GDM1 (cell line): ENCODE results near the gene FAM174B.
"Not testable (repeated sequence)": the region's sequence is repeated elsewhere in the genome, so short reads cannot be mapped to it uniquely, and the experiment has no call there.

Experiments used
- DNase-seq: peaks from one replicate; lab custom pipeline; 2025; lab: John Stamatoyannopoulos, UW

FAM174B gene

GRCh38 chr15:92617549-92618520 is 37.7 kb downstream of the FAM174B start:
- DNase-seq, result no peak

DNA sequence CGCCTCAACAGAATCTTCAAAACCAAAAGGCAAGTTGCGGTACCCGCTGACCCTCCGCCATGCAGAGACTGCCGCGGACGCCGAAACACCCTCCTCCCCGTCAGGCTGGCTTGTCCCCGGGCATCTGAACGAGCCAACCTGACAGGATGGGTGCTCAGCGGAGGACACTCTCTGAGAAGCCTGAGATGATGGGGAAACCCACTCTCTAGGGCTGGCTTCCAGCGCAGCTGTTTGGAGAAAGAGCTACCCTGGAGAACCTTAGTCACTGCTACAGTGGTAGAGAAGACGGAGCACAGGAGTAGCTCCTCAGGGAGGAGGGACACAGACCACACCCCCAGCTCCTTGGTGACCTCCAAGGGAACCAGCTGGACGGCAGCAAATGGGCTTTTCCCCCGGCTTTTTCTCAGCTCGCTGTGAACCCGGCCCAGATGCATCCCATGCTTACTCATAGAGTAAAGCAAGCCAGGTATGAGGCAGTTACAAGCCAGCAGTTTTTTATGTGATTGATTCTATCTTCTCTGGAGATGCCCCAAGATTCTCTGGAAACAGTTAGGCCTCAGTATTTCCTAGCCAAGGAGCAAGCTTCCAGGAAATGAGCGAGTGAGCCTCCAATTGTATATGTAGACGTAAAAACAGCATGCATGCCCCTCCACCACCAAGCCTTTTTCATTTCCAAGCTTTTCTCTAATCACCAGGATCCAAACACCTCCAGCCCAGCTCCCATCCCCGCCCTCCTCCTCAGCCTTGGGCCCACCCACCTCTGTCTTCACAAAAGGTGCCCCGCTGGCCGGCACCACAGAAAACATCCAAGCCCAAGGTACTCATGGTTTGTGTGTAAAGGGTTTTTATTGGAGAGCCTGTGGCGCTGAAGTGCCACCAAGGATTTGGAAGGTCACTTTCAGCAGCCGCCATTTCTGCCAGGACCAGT is 38.7 kb downstream of the FAM174B start:
- DNase-seq, result no peak

DNA sequence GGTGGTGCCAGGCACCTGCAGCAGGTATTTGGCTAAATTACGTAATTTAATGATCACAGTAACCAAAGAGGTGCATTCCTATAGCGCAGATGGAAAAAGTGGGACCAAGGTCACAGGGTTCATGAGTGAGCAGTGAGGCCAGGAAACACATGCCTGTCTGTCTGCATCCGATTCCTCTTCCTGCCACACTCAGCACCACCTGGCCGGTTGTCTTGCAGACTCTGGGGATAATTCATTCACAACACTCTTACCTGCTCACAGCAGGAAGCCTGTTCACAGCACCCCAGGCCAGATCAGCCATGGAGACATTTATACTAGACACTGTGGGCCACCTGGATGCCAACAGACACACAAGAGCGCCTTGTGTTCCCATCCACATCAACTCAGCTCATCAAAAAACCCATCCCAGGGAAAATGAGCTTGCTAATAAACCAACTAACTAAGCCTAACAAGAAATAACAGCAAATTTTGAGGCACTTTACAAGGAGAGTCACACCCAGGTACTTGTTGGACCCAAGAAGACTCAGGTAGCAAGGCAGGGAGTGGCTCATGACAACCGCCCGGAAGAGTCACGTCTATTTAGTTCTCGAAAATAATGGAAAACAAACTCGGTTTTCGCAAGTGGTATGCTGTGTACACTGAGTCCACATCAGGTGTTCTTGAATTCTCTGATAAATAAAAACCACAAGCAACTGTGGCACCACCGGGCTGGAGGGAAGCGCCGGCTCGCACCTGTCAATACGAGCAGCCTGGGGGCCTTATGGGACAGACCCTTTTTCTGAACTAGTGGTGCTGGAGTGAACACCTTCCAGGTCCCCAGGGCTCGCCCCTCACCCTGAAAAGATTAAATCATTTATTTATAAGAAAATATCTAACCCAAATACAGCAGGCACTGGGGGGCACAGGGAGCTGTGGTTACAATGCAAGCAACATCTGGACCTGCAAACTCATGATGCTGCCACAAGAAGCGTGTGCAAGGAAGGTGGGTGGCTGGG is 40.5 kb downstream of the FAM174B start:
- DNase-seq, result no peak

DNA sequence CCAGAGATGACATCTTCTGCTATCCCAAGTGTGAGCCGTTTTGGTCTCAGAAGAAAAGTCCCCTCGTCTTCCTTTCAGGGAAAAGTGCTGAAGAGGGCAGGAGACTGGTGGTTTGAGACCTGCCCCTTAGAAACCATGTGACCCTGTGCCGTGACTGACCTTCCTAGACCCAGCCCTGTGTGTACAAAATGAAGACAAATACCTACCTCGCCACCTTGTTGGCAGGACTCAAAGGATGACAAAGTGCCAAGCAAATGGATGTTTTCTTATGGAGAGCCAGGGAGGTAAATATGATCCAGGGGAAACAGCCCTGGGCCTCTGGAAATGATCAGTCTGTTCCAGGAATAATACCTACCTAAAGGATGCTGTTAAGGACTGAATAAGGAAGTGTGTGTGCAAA is 41.3 kb downstream of the FAM174B start:
- no peak for DNase-seq

- DNase-seq, result no peak
Observed at GRCh38 chr15:92613841-92614240, 41.7 kb downstream of the FAM174B start.

DNA sequence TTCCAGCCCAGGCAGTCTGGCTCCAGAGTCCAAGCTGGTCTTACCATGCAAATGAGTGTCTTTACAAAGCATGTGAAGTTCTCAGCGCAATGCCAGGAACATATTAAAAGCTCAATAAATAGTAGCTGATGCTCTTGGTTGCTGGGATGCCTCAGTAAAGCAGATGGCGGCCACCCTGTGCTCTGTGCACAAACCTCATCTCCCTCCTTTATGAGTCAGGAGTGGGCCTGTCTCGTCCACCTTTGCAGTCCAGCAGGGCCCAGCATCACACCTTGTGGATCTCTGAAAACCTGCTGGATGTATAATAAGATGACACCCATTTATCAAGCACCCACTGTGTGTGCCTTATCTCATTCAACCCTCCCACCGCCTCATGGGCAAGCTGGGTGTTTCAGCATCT is 42.7 kb downstream of the FAM174B start:
- no peak for DNase-seq

DNA sequence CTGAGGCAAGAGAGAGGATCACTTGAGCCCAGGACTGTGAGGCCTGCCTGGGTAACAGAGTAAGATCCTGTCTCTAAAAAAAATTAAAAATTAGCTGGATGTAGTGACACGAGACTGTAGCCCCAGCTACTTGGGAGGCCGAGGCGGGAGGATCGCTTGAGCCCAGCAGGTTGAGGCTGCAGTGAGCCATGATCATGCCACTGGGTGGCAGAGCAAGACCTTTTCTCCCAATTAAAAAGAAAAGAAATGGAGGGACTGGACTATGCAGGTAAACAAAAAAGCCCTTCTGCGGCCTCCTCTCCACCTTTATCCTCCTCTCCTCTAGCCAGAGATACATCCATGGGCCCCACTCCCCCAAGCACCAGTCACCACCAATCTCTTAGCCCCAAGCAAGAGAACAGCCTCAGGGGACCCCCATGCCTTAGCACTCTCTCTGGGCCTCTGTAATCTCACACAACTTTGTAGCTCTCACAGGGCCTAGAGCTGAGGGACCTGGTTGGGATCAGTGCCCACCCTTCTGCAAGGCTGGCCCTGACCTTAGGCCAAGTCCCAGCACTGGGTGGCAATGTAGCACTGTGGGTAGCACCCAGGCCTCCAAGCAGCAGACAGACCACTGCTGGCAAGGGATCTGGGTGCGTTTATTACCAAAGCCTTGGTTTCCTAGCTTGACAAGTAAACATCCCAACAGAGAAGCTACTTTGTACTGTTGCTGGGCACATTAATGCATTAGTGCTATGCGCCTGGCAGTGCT is 43.4 kb downstream of the FAM174B start:
- no peak for DNase-seq

GRCh38 chr15:92611150-92611549 is 44.4 kb downstream of the FAM174B start:
- no peak for DNase-seq

GRCh38 chr15:92610101-92610520 is 45.5 kb downstream of the FAM174B start:
- DNase-seq, result no peak

DNA sequence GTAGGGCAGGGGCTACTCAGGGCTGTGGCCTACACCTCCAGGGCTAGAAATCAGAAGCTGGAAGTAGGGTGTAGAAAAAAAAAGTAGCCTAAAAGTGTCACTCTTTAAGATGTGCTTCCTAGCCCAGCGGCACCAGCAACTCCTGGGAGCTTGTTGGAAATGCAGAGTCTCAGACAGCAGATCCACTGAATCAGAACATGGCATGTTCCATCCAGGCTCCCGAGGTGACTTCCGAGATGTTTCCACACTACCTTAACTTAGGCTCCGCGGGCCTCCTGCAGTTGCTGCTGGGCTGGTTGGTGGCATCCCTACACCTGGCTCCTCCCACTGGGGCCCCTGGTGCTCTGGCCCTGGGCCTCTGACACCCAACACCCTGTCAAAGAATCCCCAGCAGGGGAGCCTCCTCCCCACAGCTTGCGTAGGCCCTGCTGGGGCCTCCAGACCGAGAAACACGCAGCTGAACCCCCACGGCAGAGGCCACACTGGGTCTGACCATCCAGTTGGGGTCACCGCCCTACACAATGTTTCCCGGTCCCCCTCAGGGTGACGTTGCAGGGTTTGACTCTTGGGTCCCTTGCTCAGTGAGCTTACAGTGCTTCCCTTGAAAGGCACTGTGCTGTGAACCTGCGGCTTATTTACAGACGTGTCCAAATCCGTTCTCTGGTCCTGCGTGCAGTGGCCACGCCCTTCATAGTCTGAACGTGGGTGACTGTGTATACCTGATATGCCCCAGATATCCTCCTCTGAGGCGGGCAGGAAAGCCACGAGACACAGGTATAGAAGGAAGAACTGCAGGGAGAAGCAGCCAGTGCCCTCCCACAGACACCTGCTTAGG is 46.5 kb downstream of the FAM174B start:
- DNase-seq, result no peak

GRCh38 chr15:92606836-92607150 is 48.8 kb downstream of the FAM174B start:
- DNase-seq, result not testable (repeated sequence)

GRCh38 chr15:92606126-92606835 is 49.3 kb downstream of the FAM174B start:
- DNase-seq, result no peak

GRCh38 chr15:92605225-92605944 is 50.2 kb downstream of the FAM174B start:
- DNase-seq, result no peak

DNA sequence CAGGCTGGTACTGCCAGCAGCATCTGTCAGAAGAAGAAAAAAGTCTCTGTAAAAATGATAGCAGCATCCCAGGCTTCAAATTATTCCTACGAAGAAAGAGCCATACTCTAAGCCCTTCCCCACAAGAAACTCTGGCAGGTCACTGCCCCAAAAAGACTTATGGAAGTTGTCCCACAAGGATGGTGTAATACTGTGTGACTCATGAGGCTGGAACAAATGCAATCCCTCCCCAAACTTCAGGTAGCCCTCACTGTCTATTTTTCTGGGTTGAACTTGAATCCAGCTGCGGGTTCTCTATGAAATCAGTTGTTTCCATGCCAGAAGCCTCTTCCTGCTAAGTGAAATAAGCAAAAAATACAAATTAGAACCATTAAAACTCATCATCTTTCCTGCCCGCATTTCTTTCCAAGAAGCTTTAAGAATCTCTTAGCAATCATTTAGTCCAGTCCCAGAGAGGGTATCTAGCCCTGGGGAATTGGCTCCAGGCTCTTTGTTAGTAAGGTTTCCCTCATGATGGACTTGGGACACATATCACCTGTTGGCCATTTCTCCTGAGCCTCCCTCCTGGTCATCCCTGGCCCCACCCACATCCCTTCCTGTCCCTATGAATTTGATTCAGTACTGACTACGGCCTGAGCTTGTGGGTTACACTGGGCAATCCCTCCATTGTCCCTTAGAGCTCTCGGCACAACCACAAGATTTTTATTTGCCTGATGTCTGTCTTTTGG is 51.7 kb downstream of the FAM174B start:
- DNase-seq, result no peak

DNA sequence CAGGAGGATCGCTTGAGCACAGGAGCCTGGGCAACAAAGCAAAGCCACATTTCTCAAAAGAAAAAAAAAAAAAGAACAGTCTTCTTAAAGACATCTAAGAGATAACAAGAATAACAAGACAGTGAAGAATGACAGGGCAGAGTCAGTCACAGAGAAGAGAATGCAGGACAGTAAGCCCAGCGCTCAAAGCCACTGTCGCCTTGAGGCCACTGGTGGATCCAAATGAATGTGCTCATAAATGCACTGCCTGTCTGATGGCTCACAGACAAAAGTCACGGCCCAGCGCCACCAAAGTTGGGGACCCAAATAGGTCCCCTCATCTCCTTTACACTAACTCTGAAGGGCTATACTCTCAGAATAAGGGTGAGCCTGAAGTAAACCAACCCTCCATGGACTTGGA is 52.3 kb downstream of the FAM174B start:
- no peak for DNase-seq

DNA sequence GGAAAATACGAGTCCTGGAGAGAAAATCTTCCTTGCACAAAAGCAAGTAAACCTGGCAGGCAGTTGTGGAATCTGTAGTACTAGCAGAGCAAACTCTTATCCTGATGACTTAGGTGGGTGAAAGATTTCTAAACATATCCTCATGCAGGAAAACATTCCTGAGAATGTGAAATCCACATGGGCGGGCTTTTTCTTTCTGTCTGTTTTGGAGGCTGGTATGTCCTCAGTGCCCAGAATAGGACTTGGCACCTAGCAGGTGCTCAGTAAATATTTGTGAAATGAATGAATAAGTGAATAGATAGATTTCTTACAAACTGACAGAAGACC is 53.3 kb downstream of the FAM174B start:
- DNase-seq, result no peak

DNA sequence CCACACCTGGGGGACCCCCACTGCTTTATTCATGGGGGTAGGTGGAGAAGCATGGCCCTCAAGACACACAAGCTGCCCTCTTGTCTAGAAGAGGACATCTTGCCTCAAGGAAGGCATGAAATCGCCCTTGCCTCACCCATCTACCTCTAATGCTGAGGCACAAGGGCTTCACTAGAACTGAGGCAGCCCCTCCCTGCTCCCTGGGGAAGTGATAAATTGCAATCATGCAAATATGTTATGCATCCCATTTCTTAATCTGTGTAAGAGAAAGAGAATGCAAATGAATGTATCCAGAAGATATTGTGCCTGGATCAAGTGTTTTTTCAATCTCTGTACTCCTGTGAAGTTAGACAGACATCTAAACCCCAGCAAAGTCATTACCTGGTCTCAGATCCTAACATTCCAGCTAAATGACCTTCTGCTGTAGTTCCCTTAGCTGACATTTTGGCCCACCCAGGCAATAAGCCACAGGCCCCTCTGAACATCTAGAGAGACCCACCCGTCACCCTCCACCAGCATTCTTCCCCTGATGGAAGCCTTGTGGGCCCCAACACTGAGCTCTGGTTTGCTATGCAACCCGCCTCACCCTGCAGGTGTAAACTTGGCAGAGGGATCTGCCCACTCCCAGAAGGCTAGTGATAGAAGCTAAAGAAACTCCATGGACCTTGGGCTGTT is 53.8 kb downstream of the FAM174B start:
- no peak for DNase-seq

DNA sequence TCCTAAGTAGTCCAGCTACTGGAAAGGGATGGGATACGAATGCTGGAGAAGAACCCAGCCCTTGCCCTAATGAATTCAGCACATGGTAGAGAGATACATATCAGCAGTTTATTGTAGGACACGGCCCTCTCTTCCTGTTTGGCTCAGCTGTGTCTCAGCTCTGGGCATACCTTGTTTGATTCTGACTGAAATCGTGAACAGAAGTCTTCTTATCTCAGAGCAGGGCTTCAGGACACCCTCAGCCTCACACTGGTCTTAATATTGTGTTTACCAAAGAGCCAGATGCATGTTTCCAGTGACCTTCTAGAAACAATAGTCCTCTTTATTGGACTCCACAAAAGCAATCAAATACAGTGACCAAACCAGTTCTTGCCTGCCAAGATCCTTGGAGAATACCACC is 54.7 kb downstream of the FAM174B start:
- DNase-seq, result no peak
